Keratinocyte (primary cell): ENCODE results near the gene TBXT. TPM values are rescaled to one million over a fixed set of nuclear protein-coding genes. Genes with fewer than 3 reads are reported as not detected.

Source experiments
- DNase-seq: peaks from one replicate; pipeline ENCODE4 v3.0.0-alpha.2; 2011; ENCODE audit warnings: low read depth, missing footprints, low spot score
- FAIRE-seq: peaks from 2 replicates; lab custom pipeline; 2011; peaks lifted over from hg19 to GRCh38; lab: Jason Lieb, UNC
- H2AFZ ChIP-seq: 2 replicates; pipeline ENCODE4 v1.6.0; 2012; ENCODE audit warnings: low read length, control low read depth, inconsistent platforms; ENCODE audit not compliant: control insufficient read depth
- H3K27ac ChIP-seq: 2 replicates; pipeline ENCODE4 v1.5.1; 2011; ENCODE audit warnings: low read length; ENCODE audit not compliant: control insufficient read depth, insufficient read depth
- H3K27me3 ChIP-seq: 3 replicates; pipeline ENCODE4 v1.6.0; 2011; ENCODE audit warnings: low read length; ENCODE audit not compliant: control insufficient read depth, insufficient read depth; ENCODE audit errors: extremely low read depth
- H3K36me3 ChIP-seq, 2 experiments: 2 replicates in 1 of 2; 3 replicates in 1 of 2; pipeline ENCODE4 v1.5.1; 2011; ENCODE audit warnings: low read length in 2 of 2, mild to moderate bottlenecking in 1 of 2; ENCODE audit not compliant: control insufficient read depth in 2 of 2, insufficient read depth in 2 of 2; ENCODE audit errors: extremely low read depth in 1 of 2
- H3K4me1 ChIP-seq: 3 replicates; pipeline ENCODE4 v1.5.1; 2011; ENCODE audit warnings: low read length; ENCODE audit not compliant: control insufficient read depth, insufficient read depth; ENCODE audit errors: extremely low read depth
- H3K4me2 ChIP-seq: 3 replicates; pipeline ENCODE4 v1.6.0; 2011; ENCODE audit warnings: low read depth, low read length; ENCODE audit not compliant: control insufficient read depth, insufficient read depth; ENCODE audit errors: extremely low read depth
- H3K4me3 ChIP-seq, 3 experiments: fragments of 200-600 bp in 1 of 3; sonication (generic) in 1 of 3; 2 replicates in 2 of 3; 3 replicates in 1 of 3; pipeline ENCODE4 v1.5.1; 2011 to 2016; ENCODE audit warnings: low read length in 3 of 3, mild to moderate bottlenecking in 3 of 3, control low read depth in 2 of 3, inconsistent platforms in 1 of 3, low read depth in 1 of 3, mixed read lengths in 1 of 3, mixed run types in 1 of 3, moderate library complexity in 1 of 3; ENCODE audit not compliant: control insufficient read depth in 2 of 3, insufficient read depth in 2 of 3; ENCODE audit errors: extremely low read depth in 1 of 3
- H3K79me2 ChIP-seq: 2 replicates; pipeline ENCODE4 v1.6.0; 2012; ENCODE audit warnings: low read length; ENCODE audit not compliant: control insufficient read depth, insufficient read depth
- H3K9ac ChIP-seq: 3 replicates; pipeline ENCODE4 v1.6.0; 2011; ENCODE audit warnings: low read length; ENCODE audit not compliant: control insufficient read depth, insufficient read depth; ENCODE audit errors: extremely low read depth
- H3K9me1 ChIP-seq: 3 replicates; pipeline ENCODE4 v1.6.0; 2011; ENCODE audit warnings: low read length; ENCODE audit not compliant: control insufficient read depth, insufficient read depth; ENCODE audit errors: extremely low read depth
- H3K9me3 ChIP-seq: 2 replicates; pipeline ENCODE4 v1.5.1; 2012; ENCODE audit warnings: low read depth, low read length; ENCODE audit not compliant: control insufficient read depth
- H4K20me1 ChIP-seq: 3 replicates; pipeline ENCODE4 v1.6.0; 2011; ENCODE audit warnings: low read length; ENCODE audit not compliant: control insufficient read depth, insufficient read depth; ENCODE audit errors: extremely low read depth
- CTCF ChIP-seq, 3 experiments: IDR thresholded peaks in 1 of 3; conservative IDR thresholded peaks in 1 of 3; optimal IDR thresholded peaks in 1 of 3; 2 replicates in 2 of 3; 3 replicates in 1 of 3; pipeline versions ENCODE3 to v1.5.1; 2011; ENCODE audit warnings: low read length in 3 of 3, mild to moderate bottlenecking in 3 of 3, moderate library complexity in 2 of 3, control low read depth in 1 of 3, inconsistent platforms in 1 of 3; ENCODE audit not compliant: insufficient read depth in 2 of 3; ENCODE audit errors: extremely low read depth in 1 of 3
- EZH2 ChIP-seq: IDR thresholded peaks from one replicate; pipeline ENCODE4 v1.6.1; 2012; ENCODE audit warnings: inconsistent platforms, mild to moderate bottlenecking, low read length, moderate library complexity
- dilution Hi-C: fragments of 300-500 bp; cut with MboI; formaldehyde crosslinking; loops from one replicate; pipeline ENCODE4 v1.7.0; 2020; ENCODE audit warnings: low sequenced_read_pairs; ENCODE audit not compliant: extremely low pct_ligation_motif_present
- polyA plus RNA-seq, 5 experiments: library from polyadenylated mRNA; depleted of rRNA in 3 of 5; stranded (reverse) in 3 of 5; stranded (forward) in 1 of 5; unstranded in 1 of 5; fragments of >200 nt; gene quantifications; 1 replicate in 1 of 5; 2 replicates in 3 of 5; 3 replicates in 1 of 5; pipeline versions ENCODE4 v1.2.1 to v1.2.3, GENCODE V29; 2011 to 2012; ENCODE audit warnings: missing spikeins in 2 of 5, low read depth in 1 of 5, low replicate concordance in 1 of 5

Gene TBXT
- polyA plus RNA-seq, 1 donor (not counting 4 experiments of a cell fraction or from before 2014, with no cell fraction given), result not detected

GRCh38 chr6:166115609-166116008 lies 52.0 kb downstream of the TBXT start:
- dilution Hi-C loops, result no loop called here
- no peak overlapping the region for H3K9ac ChIP-seq
- no peaks in the 10 kb centered on the region for H3K27me3 ChIP-seq
- no peaks in the 10 kb centered on the region for H3K79me2 ChIP-seq
- FAIRE-seq (no peak), DNase-seq (no peak)
- H4K20me1 ChIP-seq, result no peaks in the 10 kb centered on the region
- no peaks in the 10 kb centered on the region for H3K36me3 ChIP-seq
- TF ChIP-seq EZH2, result no peak
- no peak for TF ChIP-seq CTCF (optimal IDR thresholded peaks at IDR 0.05 in 1 of 3, IDR thresholded peaks at IDR 0.05 in 1 of 3, conservative IDR thresholded peaks at IDR 0.05 in 1 of 3; ENCODE audit: extremely low read depth in 1 of 3, insufficient read depth in 2 of 3, low read length in 3 of 3)
- no peaks in the 10 kb centered on the region for H3K9me3 ChIP-seq
- H2AFZ ChIP-seq, result no peak overlapping the region
- no peaks in the 10 kb centered on the region for H3K9me1 ChIP-seq
- H3K4me2 ChIP-seq, result no peak overlapping the region
- no peak overlapping the region for H3K4me3 ChIP-seq
- no peaks in the 10 kb centered on the region for H3K4me1 ChIP-seq
- H3K27ac ChIP-seq, result no peak overlapping the region

- no peaks in the 10 kb centered on the region for H3K79me2 ChIP-seq
- dilution Hi-C loops, result no loop called here
- no peaks in the 10 kb centered on the region for H3K36me3 ChIP-seq
- H3K9me3 ChIP-seq, result no peaks in the 10 kb centered on the region
- H4K20me1 ChIP-seq, result no peaks in the 10 kb centered on the region
- H3K4me1 ChIP-seq, result no peaks in the 10 kb centered on the region
- FAIRE-seq, result no peak
- DNase-seq, result no peak
- H3K27me3 ChIP-seq, result no peaks in the 10 kb centered on the region
- TF ChIP-seq CTCF (optimal IDR thresholded peaks at IDR 0.05 in 1 of 3, IDR thresholded peaks at IDR 0.05 in 1 of 3, conservative IDR thresholded peaks at IDR 0.05 in 1 of 3; ENCODE audit: extremely low read depth in 1 of 3, insufficient read depth in 2 of 3, low read length in 3 of 3), result no peak
- TF ChIP-seq EZH2, result no peak
- H3K9ac ChIP-seq, result no peak overlapping the region
- no peak overlapping the region for H2AFZ ChIP-seq
- no peak overlapping the region for H3K27ac ChIP-seq
- H3K4me3 ChIP-seq, result no peak overlapping the region
- no peaks in the 10 kb centered on the region for H3K9me1 ChIP-seq
- no peak overlapping the region for H3K4me2 ChIP-seq
Observed at GRCh38 chr6:166112580-166112979, 55.1 kb downstream of the TBXT start.
